Suppressor macrophage (primary cell): Measurements from ENCODE around the gene BSDC1.

Experiments
- DNase-seq, 4 experiments: peaks; one replicate each; pipeline ENCODE4 v3.0.0-alpha.2; 2020 to 2022

Gene BSDC1

GRCh38 chr1:32335790-32336590, 58.3 kb downstream of the BSDC1 start, which contains the start of gene MARCKSL1:
MARCKSL1 (minus strand) TSS chr1:32336233; CDS start chr1:32336033, 200 bp downstream.
- DNase-seq, result peak; percentile 56 to 87 (median 74)

GRCh38 chr1:32335535-32335789, 58.8 kb downstream of the BSDC1 start:
- peak in 1 of 4 experiments; percentile 18 for DNase-seq

GRCh38 chr1:32334864-32335534, 59.2 kb downstream of the BSDC1 start:
- DNase-seq, result peak; percentile 57 to 82 (median 65)

- no peak for DNase-seq
Measured at GRCh38 chr1:32334274-32334861, 59.9 kb downstream of the BSDC1 start.

GRCh38 chr1:32333251-32333963, 60.8 kb downstream of the BSDC1 start:
- no peak for DNase-seq

GRCh38 chr1:32332290-32333079, 61.8 kb downstream of the BSDC1 start:
- no peak for DNase-seq

- DNase-seq, result no peak
Measured at GRCh38 chr1:32331549-32331948, 62.7 kb downstream of the BSDC1 start.

GRCh38 chr1:32330558-32331151, 63.6 kb downstream of the BSDC1 start:
- no peak for DNase-seq

GRCh38 chr1:32329931-32330466, 64.2 kb downstream of the BSDC1 start:
- no peak for DNase-seq

GRCh38 chr1:32327204-32327603, 67.0 kb downstream of the BSDC1 start:
- no peak for DNase-seq

- no peak for DNase-seq
Measured at GRCh38 chr1:32321712-32322291, 72.4 kb downstream of the BSDC1 start.

GRCh38 chr1:32318127-32318869, 75.9 kb downstream of the BSDC1 start:
- DNase-seq, result no peak

GRCh38 chr1:32316903-32317277, 77.4 kb downstream of the BSDC1 start:
- DNase-seq, result no peak
